ENCODE data around the gene KIF7.

The KIF7 gene

GRCh38 chr15:89652666-89653065 is 2.6 kb downstream of the KIF7 start:
- DNase-seq (ENCODE audit: low spot score in 2 of 2), result no peak
- no peaks in the 10 kb centered on the region for H3K36me3 Mint-ChIP-seq (ENCODE audit: insufficient read depth)
- peaks cover 12% of the 10 kb centered on the region for H3K4me1 Mint-ChIP-seq
- ATAC-seq (replicated peaks; ENCODE audit: extremely low read depth, poor library complexity, severe bottlenecking), result no peak
- H3K27me3 Mint-ChIP-seq, result peaks cover 58% of the 10 kb centered on the region
- H3K4me3 Mint-ChIP-seq, result no peak overlapping the region
- H3K27ac Mint-ChIP-seq (ENCODE audit: low read depth), result no peak overlapping the region
- no peaks in the 10 kb centered on the region for H3K9me3 Mint-ChIP-seq

GRCh38 chr15:89652131-89652530 is 3.1 kb downstream of the KIF7 start:
- no peak for ATAC-seq (replicated peaks; ENCODE audit: extremely low read depth, poor library complexity, severe bottlenecking)
- H3K27ac Mint-ChIP-seq (ENCODE audit: low read depth), result no peak overlapping the region
- peaks cover 16% of the 10 kb centered on the region for H3K4me1 Mint-ChIP-seq
- peaks cover 55% of the 10 kb centered on the region for H3K27me3 Mint-ChIP-seq
- H3K4me3 Mint-ChIP-seq, result no peak overlapping the region
- no peak for DNase-seq (ENCODE audit: low spot score in 2 of 2)
- H3K9me3 Mint-ChIP-seq, result no peaks in the 10 kb centered on the region
- H3K36me3 Mint-ChIP-seq (ENCODE audit: insufficient read depth), result no peaks in the 10 kb centered on the region

GRCh38 chr15:89649716-89650115 is 5.6 kb downstream of the KIF7 start:
- DNase-seq (ENCODE audit: low spot score in 2 of 2) (no peak), ATAC-seq (replicated peaks; ENCODE audit: extremely low read depth, poor library complexity, severe bottlenecking) (no peak)
- H3K27ac Mint-ChIP-seq (ENCODE audit: low read depth), result no peak overlapping the region
- no peaks in the 10 kb centered on the region for H3K9me3 Mint-ChIP-seq
- H3K4me1 Mint-ChIP-seq, result peaks cover 11% of the 10 kb centered on the region
- peaks cover 31% of the 10 kb centered on the region for H3K27me3 Mint-ChIP-seq
- no peaks in the 10 kb centered on the region for H3K36me3 Mint-ChIP-seq (ENCODE audit: insufficient read depth)
- no peak overlapping the region for H3K4me3 Mint-ChIP-seq

- Mint-ChIP-seq H3K4me1 (peaks cover 7% of the 10 kb centered on the region), H3K27ac (ENCODE audit: low read depth) (no peak overlapping the region), H3K9me3 (no peaks in the 10 kb centered on the region), H3K27me3 (peaks cover 25% of the 10 kb centered on the region), H3K36me3 (ENCODE audit: insufficient read depth) (no peaks in the 10 kb centered on the region), H3K4me3 (no peak overlapping the region)
- no peak for ATAC-seq (replicated peaks; ENCODE audit: extremely low read depth, poor library complexity, severe bottlenecking)
- DNase-seq (ENCODE audit: low spot score in 2 of 2), result no peak
These were observed 6.1 kb downstream of the KIF7 start for GRCh38 chr15:89649013-89649625.

GRCh38 chr15:89648106-89649012 is 6.9 kb downstream of the KIF7 start:
- H3K27ac Mint-ChIP-seq (ENCODE audit: low read depth), result no peak overlapping the region
- no peaks in the 10 kb centered on the region for H3K9me3 Mint-ChIP-seq
- DNase-seq (ENCODE audit: low spot score in 2 of 2) (no peak), ATAC-seq (replicated peaks; ENCODE audit: extremely low read depth, poor library complexity, severe bottlenecking) (no peak)
- H3K4me1 Mint-ChIP-seq, result peaks cover 7% of the 10 kb centered on the region
- no peaks in the 10 kb centered on the region for H3K36me3 Mint-ChIP-seq (ENCODE audit: insufficient read depth)
- no peak overlapping the region for H3K4me3 Mint-ChIP-seq
- peaks cover 17% of the 10 kb centered on the region for H3K27me3 Mint-ChIP-seq

GRCh38 chr15:89647191-89647851 is 7.9 kb downstream of the KIF7 start:
- peaks cover 7% of the 10 kb centered on the region for H3K27me3 Mint-ChIP-seq
- H3K36me3 Mint-ChIP-seq (ENCODE audit: insufficient read depth), result no peaks in the 10 kb centered on the region
- no peak overlapping the region for H3K27ac Mint-ChIP-seq (ENCODE audit: low read depth)
- ATAC-seq (replicated peaks; ENCODE audit: extremely low read depth, poor library complexity, severe bottlenecking), result no peak
- H3K9me3 Mint-ChIP-seq, result no peaks in the 10 kb centered on the region
- DNase-seq (ENCODE audit: low spot score in 2 of 2), result peak; percentile 21 to 32
- H3K4me3 Mint-ChIP-seq, result no peak overlapping the region
- H3K4me1 Mint-ChIP-seq, result peaks cover 7% of the 10 kb centered on the region

GRCh38 chr15:89646416-89647141 is 8.7 kb downstream of the KIF7 start:
- ATAC-seq (replicated peaks; ENCODE audit: extremely low read depth, poor library complexity, severe bottlenecking) (no peak), DNase-seq (ENCODE audit: low spot score in 2 of 2) (no peak)
- no peak overlapping the region for H3K4me3 Mint-ChIP-seq
- no peaks in the 10 kb centered on the region for H3K36me3 Mint-ChIP-seq (ENCODE audit: insufficient read depth)
- peaks cover 7% of the 10 kb centered on the region for H3K4me1 Mint-ChIP-seq
- no peak overlapping the region for H3K27ac Mint-ChIP-seq (ENCODE audit: low read depth)
- H3K27me3 Mint-ChIP-seq, result no peaks in the 10 kb centered on the region
- H3K9me3 Mint-ChIP-seq, result no peaks in the 10 kb centered on the region

- Mint-ChIP-seq H3K27ac (ENCODE audit: low read depth) (no peak overlapping the region), H3K27me3 (no peaks in the 10 kb centered on the region), H3K4me1 (peaks cover 7% of the 10 kb centered on the region), H3K4me3 (no peak overlapping the region), H3K36me3 (ENCODE audit: insufficient read depth) (no peaks in the 10 kb centered on the region), H3K9me3 (no peaks in the 10 kb centered on the region)
- DNase-seq (ENCODE audit: low spot score in 2 of 2), result no peak
- no peak for ATAC-seq (replicated peaks; ENCODE audit: extremely low read depth, poor library complexity, severe bottlenecking)
These were observed 9.6 kb downstream of the KIF7 start for GRCh38 chr15:89645680-89646079.

- Mint-ChIP-seq H3K9me3 (no peaks in the 10 kb centered on the region), H3K27ac (ENCODE audit: low read depth) (no peak overlapping the region), H3K27me3 (no peaks in the 10 kb centered on the region), H3K4me1 (peaks cover 3% of the 10 kb centered on the region), H3K36me3 (ENCODE audit: insufficient read depth) (no peaks in the 10 kb centered on the region), H3K4me3 (no peak overlapping the region)
- DNase-seq (ENCODE audit: low spot score in 2 of 2) (no peak), ATAC-seq (replicated peaks; ENCODE audit: extremely low read depth, poor library complexity, severe bottlenecking) (no peak)
These were observed 13.2 kb downstream of the KIF7 start for GRCh38 chr15:89642106-89642505.

- H3K4me3 Mint-ChIP-seq, result no peak overlapping the region
- H3K27ac Mint-ChIP-seq (ENCODE audit: low read depth), result no peak overlapping the region
- no peaks in the 10 kb centered on the region for H3K36me3 Mint-ChIP-seq (ENCODE audit: insufficient read depth)
- no peaks in the 10 kb centered on the region for H3K9me3 Mint-ChIP-seq
- no peaks in the 10 kb centered on the region for H3K27me3 Mint-ChIP-seq
- ATAC-seq (replicated peaks; ENCODE audit: extremely low read depth, poor library complexity, severe bottlenecking) (no peak), DNase-seq (ENCODE audit: low spot score in 2 of 2) (no peak)
- no peaks in the 10 kb centered on the region for H3K4me1 Mint-ChIP-seq
These were observed 14.2 kb downstream of the KIF7 start for GRCh38 chr15:89641053-89641452.

GRCh38 chr15:89640245-89640644 is 15.0 kb downstream of the KIF7 start:
- H3K9me3 Mint-ChIP-seq, result no peaks in the 10 kb centered on the region
- no peak overlapping the region for H3K27ac Mint-ChIP-seq (ENCODE audit: low read depth)
- DNase-seq (ENCODE audit: low spot score in 2 of 2) (no peak), ATAC-seq (replicated peaks; ENCODE audit: extremely low read depth, poor library complexity, severe bottlenecking) (no peak)
- H3K4me3 Mint-ChIP-seq, result no peak overlapping the region
- no peaks in the 10 kb centered on the region for H3K4me1 Mint-ChIP-seq
- no peaks in the 10 kb centered on the region for H3K36me3 Mint-ChIP-seq (ENCODE audit: insufficient read depth)
- no peaks in the 10 kb centered on the region for H3K27me3 Mint-ChIP-seq

- H3K27ac Mint-ChIP-seq (ENCODE audit: low read depth), result no peak overlapping the region
- no peak for ATAC-seq (replicated peaks; ENCODE audit: extremely low read depth, poor library complexity, severe bottlenecking)
- peaks cover 9% of the 10 kb centered on the region for H3K27me3 Mint-ChIP-seq
- H3K36me3 Mint-ChIP-seq (ENCODE audit: insufficient read depth), result peaks cover 6% of the 10 kb centered on the region
- no peaks in the 10 kb centered on the region for H3K9me3 Mint-ChIP-seq
- no peaks in the 10 kb centered on the region for H3K4me1 Mint-ChIP-seq
- H3K4me3 Mint-ChIP-seq, result no peak overlapping the region
- peak in 1 of 2 donors; percentile 3 for DNase-seq (ENCODE audit: low spot score in 2 of 2)
These were observed 21.7 kb downstream of the KIF7 start for GRCh38 chr15:89633585-89633984.

Measured in central memory CD8-positive, alpha-beta T cell (primary cell).